ENCODE results near the gene FOXL2.

The FOXL2 gene

GRCh38 chr3:138915503-138916498 lies 31.1 kb downstream of the FOXL2 start:
- Histone ChIP-seq H3K4me3 (ENCODE audit: low read length) (peak overlapping the region; percentile 86), H3K27me3 (ENCODE audit: control insufficient read depth, insufficient read depth, low read length) (no peaks in the 10 kb centered on the region), H3K4me1 (ENCODE audit: control insufficient read depth, insufficient read depth, low read length) (peaks cover 2% of the 10 kb centered on the region), H3K27ac (ENCODE audit: low read depth, low read length) (peak overlapping the region; percentile 95), H3K36me3 (ENCODE audit: control insufficient read depth, insufficient read depth, low read length) (no peaks in the 10 kb centered on the region), H3K9ac (ENCODE audit: low read length) (peak overlapping the region; percentile 92)

GRCh38 chr3:138914870-138915502 lies 32.0 kb downstream of the FOXL2 start:
- Histone ChIP-seq H3K4me3 (ENCODE audit: low read length) (peak overlapping the region; percentile 67), H3K36me3 (ENCODE audit: control insufficient read depth, insufficient read depth, low read length) (no peaks in the 10 kb centered on the region), H3K27ac (ENCODE audit: low read depth, low read length) (peak overlapping the region; percentile 44), H3K4me1 (ENCODE audit: control insufficient read depth, insufficient read depth, low read length) (peaks cover 2% of the 10 kb centered on the region), H3K9ac (ENCODE audit: low read length) (peak overlapping the region; percentile 59), H3K27me3 (ENCODE audit: control insufficient read depth, insufficient read depth, low read length) (no peaks in the 10 kb centered on the region)

- H3K4me1 ChIP-seq (ENCODE audit: control insufficient read depth, insufficient read depth, low read length), result peaks cover 2% of the 10 kb centered on the region
- no peak overlapping the region for H3K9ac ChIP-seq (ENCODE audit: low read length)
- no peaks in the 10 kb centered on the region for H3K27me3 ChIP-seq (ENCODE audit: control insufficient read depth, insufficient read depth, low read length)
- H3K27ac ChIP-seq (ENCODE audit: low read depth, low read length), result no peak overlapping the region
- H3K36me3 ChIP-seq (ENCODE audit: control insufficient read depth, insufficient read depth, low read length), result no peaks in the 10 kb centered on the region
- no peak overlapping the region for H3K4me3 ChIP-seq (ENCODE audit: low read length)
Measured at GRCh38 chr3:138913766-138914165, 33.2 kb downstream of the FOXL2 start.

- Histone ChIP-seq H3K4me3 (ENCODE audit: low read length) (no peak overlapping the region), H3K9ac (ENCODE audit: low read length) (no peak overlapping the region), H3K27me3 (ENCODE audit: control insufficient read depth, insufficient read depth, low read length) (no peaks in the 10 kb centered on the region), H3K4me1 (ENCODE audit: control insufficient read depth, insufficient read depth, low read length) (peaks cover 2% of the 10 kb centered on the region), H3K27ac (ENCODE audit: low read depth, low read length) (no peak overlapping the region), H3K36me3 (ENCODE audit: control insufficient read depth, insufficient read depth, low read length) (no peaks in the 10 kb centered on the region)
Measured at GRCh38 chr3:138912237-138912636, 34.7 kb downstream of the FOXL2 start.

GRCh38 chr3:138911621-138912020 lies 35.3 kb downstream of the FOXL2 start:
- H3K27me3 ChIP-seq (ENCODE audit: control insufficient read depth, insufficient read depth, low read length), result no peaks in the 10 kb centered on the region
- H3K4me1 ChIP-seq (ENCODE audit: control insufficient read depth, insufficient read depth, low read length), result peaks cover 2% of the 10 kb centered on the region
- H3K9ac ChIP-seq (ENCODE audit: low read length), result no peak overlapping the region
- no peak overlapping the region for H3K27ac ChIP-seq (ENCODE audit: low read depth, low read length)
- no peaks in the 10 kb centered on the region for H3K36me3 ChIP-seq (ENCODE audit: control insufficient read depth, insufficient read depth, low read length)
- H3K4me3 ChIP-seq (ENCODE audit: low read length), result no peak overlapping the region

GRCh38 chr3:138909904-138910303 lies 37.0 kb downstream of the FOXL2 start:
- no peaks in the 10 kb centered on the region for H3K27me3 ChIP-seq (ENCODE audit: control insufficient read depth, insufficient read depth, low read length)
- no peak overlapping the region for H3K4me3 ChIP-seq (ENCODE audit: low read length)

GRCh38 chr3:138908846-138909245 lies 38.1 kb downstream of the FOXL2 start:
- no peak overlapping the region for H3K9ac ChIP-seq (ENCODE audit: low read length)
- no peak overlapping the region for H3K27ac ChIP-seq (ENCODE audit: low read depth, low read length)
- no peak overlapping the region for H3K4me3 ChIP-seq (ENCODE audit: low read length)
- H3K36me3 ChIP-seq (ENCODE audit: control insufficient read depth, insufficient read depth, low read length), result no peaks in the 10 kb centered on the region
- no peaks in the 10 kb centered on the region for H3K4me1 ChIP-seq (ENCODE audit: control insufficient read depth, insufficient read depth, low read length)
- no peaks in the 10 kb centered on the region for H3K27me3 ChIP-seq (ENCODE audit: control insufficient read depth, insufficient read depth, low read length)

More at GRCh38 chr3:138909904-138910303, 37.0 kb downstream of the FOXL2 start:
- Histone ChIP-seq H3K9ac (ENCODE audit: low read length) (no peak overlapping the region), H3K4me1 (ENCODE audit: control insufficient read depth, insufficient read depth, low read length) (no peaks in the 10 kb centered on the region), H3K27ac (ENCODE audit: low read depth, low read length) (no peak overlapping the region), H3K36me3 (ENCODE audit: control insufficient read depth, insufficient read depth, low read length) (no peaks in the 10 kb centered on the region)

GRCh38 chr3:138907539-138907938 lies 39.4 kb downstream of the FOXL2 start:
- Histone ChIP-seq H3K27ac (ENCODE audit: low read depth, low read length) (no peak overlapping the region), H3K9ac (ENCODE audit: low read length) (no peak overlapping the region), H3K27me3 (ENCODE audit: control insufficient read depth, insufficient read depth, low read length) (no peaks in the 10 kb centered on the region), H3K36me3 (ENCODE audit: control insufficient read depth, insufficient read depth, low read length) (no peaks in the 10 kb centered on the region), H3K4me1 (ENCODE audit: control insufficient read depth, insufficient read depth, low read length) (no peaks in the 10 kb centered on the region), H3K4me3 (ENCODE audit: low read length) (no peak overlapping the region)

GRCh38 chr3:138902171-138902570 lies 44.8 kb downstream of the FOXL2 start:
- Histone ChIP-seq H3K27me3 (ENCODE audit: control insufficient read depth, insufficient read depth, low read length) (no peaks in the 10 kb centered on the region), H3K4me3 (ENCODE audit: low read length) (no peak overlapping the region), H3K27ac (ENCODE audit: low read depth, low read length) (no peak overlapping the region), H3K9ac (ENCODE audit: low read length) (no peak overlapping the region), H3K36me3 (ENCODE audit: control insufficient read depth, insufficient read depth, low read length) (no peaks in the 10 kb centered on the region), H3K4me1 (ENCODE audit: control insufficient read depth, insufficient read depth, low read length) (no peaks in the 10 kb centered on the region)

GRCh38 chr3:138901567-138901966 lies 45.4 kb downstream of the FOXL2 start:
- Histone ChIP-seq H3K27me3 (ENCODE audit: control insufficient read depth, insufficient read depth, low read length) (no peaks in the 10 kb centered on the region), H3K27ac (ENCODE audit: low read depth, low read length) (no peak overlapping the region), H3K36me3 (ENCODE audit: control insufficient read depth, insufficient read depth, low read length) (no peaks in the 10 kb centered on the region), H3K9ac (ENCODE audit: low read length) (no peak overlapping the region), H3K4me3 (ENCODE audit: low read length) (no peak overlapping the region), H3K4me1 (ENCODE audit: control insufficient read depth, insufficient read depth, low read length) (no peaks in the 10 kb centered on the region)

- Histone ChIP-seq H3K4me3 (ENCODE audit: low read length) (no peak overlapping the region), H3K27me3 (ENCODE audit: control insufficient read depth, insufficient read depth, low read length) (no peaks in the 10 kb centered on the region), H3K36me3 (ENCODE audit: control insufficient read depth, insufficient read depth, low read length) (no peaks in the 10 kb centered on the region), H3K27ac (ENCODE audit: low read depth, low read length) (no peak overlapping the region), H3K9ac (ENCODE audit: low read length) (no peak overlapping the region), H3K4me1 (ENCODE audit: control insufficient read depth, insufficient read depth, low read length) (no peaks in the 10 kb centered on the region)
Measured at GRCh38 chr3:138899351-138899991, 47.5 kb downstream of the FOXL2 start.

GRCh38 chr3:138898708-138899107 lies 48.2 kb downstream of the FOXL2 start:
- Histone ChIP-seq H3K27ac (ENCODE audit: low read depth, low read length) (no peak overlapping the region), H3K9ac (ENCODE audit: low read length) (no peak overlapping the region), H3K36me3 (ENCODE audit: control insufficient read depth, insufficient read depth, low read length) (no peaks in the 10 kb centered on the region), H3K4me1 (ENCODE audit: control insufficient read depth, insufficient read depth, low read length) (no peaks in the 10 kb centered on the region), H3K27me3 (ENCODE audit: control insufficient read depth, insufficient read depth, low read length) (no peaks in the 10 kb centered on the region), H3K4me3 (ENCODE audit: low read length) (no peak overlapping the region)
